Measurements from ENCODE around the gene HECTD4. TPM values are rescaled to one million over a fixed set of nuclear protein-coding genes. Genes with fewer than 3 reads are reported as not detected.

The HECTD4 gene
- total and polyA plus RNA-seq, 4 donors: 4.3 to 80.1 (median 25.5) TPM

GRCh38 chr12:112170971-112171596 lies 211.1 kb downstream of the HECTD4 start:
- no peaks in the 10 kb centered on the region for H3K9me3 ChIP-seq (ENCODE audit: control insufficient read depth in 4 of 4, low read length in 3 of 4)
- peaks cover 10 to 71% (median 21%) of the 10 kb centered on the region in 4 donors for H3K36me3 ChIP-seq (ENCODE audit: control insufficient read depth in 4 of 4, insufficient read depth in 3 of 4, low read depth in 1 of 4, low read length in 3 of 4)
- no peak overlapping the region for H3K4me3 ChIP-seq (ENCODE audit: low read depth in 1 of 3, low read length in 3 of 3)
- no peak overlapping the region for H3K27ac ChIP-seq (ENCODE audit: low read depth in 1 of 2, low read length in 2 of 2)
- H3K9ac ChIP-seq (ENCODE audit: low read depth in 1 of 2, low read length in 2 of 2): no peak overlapping the region
- no peak for TF ChIP-seq RXRA (IDR thresholded peaks at IDR 0.05)
- no peak for TF ChIP-seq YY1 (IDR thresholded peaks at IDR 0.05)
- TF ChIP-seq JUND (IDR thresholded peaks at IDR 0.05): no peak
- TF ChIP-seq CTCF (IDR thresholded peaks at IDR 0.05; ENCODE audit: low read depth, low read length, missing input control): no peak
- TF ChIP-seq, protein P1, sequence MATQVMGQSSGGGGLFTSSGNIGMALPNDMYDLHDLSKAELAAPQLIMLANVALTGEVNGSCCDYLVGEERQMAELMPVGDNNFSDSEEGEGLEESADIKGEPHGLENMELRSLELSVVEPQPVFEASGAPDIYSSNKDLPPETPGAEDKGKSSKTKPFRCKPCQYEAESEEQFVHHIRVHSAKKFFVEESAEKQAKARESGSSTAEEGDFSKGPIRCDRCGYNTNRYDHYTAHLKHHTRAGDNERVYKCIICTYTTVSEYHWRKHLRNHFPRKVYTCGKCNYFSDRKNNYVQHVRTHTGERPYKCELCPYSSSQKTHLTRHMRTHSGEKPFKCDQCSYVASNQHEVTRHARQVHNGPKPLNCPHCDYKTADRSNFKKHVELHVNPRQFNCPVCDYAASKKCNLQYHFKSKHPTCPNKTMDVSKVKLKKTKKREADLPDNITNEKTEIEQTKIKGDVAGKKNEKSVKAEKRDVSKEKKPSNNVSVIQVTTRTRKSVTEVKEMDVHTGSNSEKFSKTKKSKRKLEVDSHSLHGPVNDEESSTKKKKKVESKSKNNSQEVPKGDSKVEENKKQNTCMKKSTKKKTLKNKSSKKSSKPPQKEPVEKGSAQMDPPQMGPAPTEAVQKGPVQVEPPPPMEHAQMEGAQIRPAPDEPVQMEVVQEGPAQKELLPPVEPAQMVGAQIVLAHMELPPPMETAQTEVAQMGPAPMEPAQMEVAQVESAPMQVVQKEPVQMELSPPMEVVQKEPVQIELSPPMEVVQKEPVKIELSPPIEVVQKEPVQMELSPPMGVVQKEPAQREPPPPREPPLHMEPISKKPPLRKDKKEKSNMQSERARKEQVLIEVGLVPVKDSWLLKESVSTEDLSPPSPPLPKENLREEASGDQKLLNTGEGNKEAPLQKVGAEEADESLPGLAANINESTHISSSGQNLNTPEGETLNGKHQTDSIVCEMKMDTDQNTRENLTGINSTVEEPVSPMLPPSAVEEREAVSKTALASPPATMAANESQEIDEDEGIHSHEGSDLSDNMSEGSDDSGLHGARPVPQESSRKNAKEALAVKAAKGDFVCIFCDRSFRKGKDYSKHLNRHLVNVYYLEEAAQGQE (IDR thresholded peaks at IDR 0.05): no peak
- no peak for TF ChIP-seq SP1 (IDR thresholded peaks at IDR 0.05)
- no peak for TF ChIP-seq EGR1 (IDR thresholded peaks at IDR 0.05; ENCODE audit: low read depth in 2 of 2)
- TF ChIP-seq, protein P2, sequence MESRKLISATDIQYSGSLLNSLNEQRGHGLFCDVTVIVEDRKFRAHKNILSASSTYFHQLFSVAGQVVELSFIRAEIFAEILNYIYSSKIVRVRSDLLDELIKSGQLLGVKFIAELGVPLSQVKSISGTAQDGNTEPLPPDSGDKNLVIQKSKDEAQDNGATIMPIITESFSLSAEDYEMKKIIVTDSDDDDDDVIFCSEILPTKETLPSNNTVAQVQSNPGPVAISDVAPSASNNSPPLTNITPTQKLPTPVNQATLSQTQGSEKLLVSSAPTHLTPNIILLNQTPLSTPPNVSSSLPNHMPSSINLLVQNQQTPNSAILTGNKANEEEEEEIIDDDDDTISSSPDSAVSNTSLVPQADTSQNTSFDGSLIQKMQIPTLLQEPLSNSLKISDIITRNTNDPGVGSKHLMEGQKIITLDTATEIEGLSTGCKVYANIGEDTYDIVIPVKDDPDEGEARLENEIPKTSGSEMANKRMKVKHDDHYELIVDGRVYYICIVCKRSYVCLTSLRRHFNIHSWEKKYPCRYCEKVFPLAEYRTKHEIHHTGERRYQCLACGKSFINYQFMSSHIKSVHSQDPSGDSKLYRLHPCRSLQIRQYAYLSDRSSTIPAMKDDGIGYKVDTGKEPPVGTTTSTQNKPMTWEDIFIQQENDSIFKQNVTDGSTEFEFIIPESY (IDR thresholded peaks at IDR 0.05): no peak
- no peak for TF ChIP-seq FOXA2 (IDR thresholded peaks at IDR 0.05)
- no peak for TF ChIP-seq NR2F2 (IDR thresholded peaks at IDR 0.05)
- H3K27me3 ChIP-seq (ENCODE audit: control insufficient read depth in 4 of 4, insufficient read depth in 4 of 4, low read length in 3 of 4): no peaks in the 10 kb centered on the region
- DNase-seq (ENCODE audit: low spot score): no peak
- H3K4me1 ChIP-seq (ENCODE audit: control insufficient read depth in 4 of 4, insufficient read depth in 4 of 4, low read length in 3 of 4): no peaks in the 10 kb centered on the region
- 92% methylated on average over 17 of the region's 17 CpGs for WGBS

DNA sequence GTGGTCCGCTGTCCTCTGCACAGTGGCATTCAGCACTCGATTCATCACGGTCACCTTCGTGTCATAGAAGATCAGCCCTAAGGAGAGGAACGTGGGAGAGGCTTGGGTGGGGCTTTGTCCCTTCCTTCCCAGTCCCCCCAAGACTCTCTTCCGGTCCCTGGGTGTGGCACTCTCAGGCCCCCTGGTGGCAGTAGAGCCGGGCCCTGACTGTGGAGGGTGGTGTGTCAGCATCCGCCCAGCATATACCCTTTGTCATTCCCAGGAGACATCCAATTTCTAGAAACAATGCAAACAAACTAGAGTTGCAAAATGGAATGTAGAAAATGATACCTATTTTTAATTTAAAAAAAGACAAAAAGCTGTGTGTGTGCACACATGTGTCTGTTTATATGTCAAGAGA lies 211.9 kb downstream of the HECTD4 start:
- Histone ChIP-seq H3K4me3 (ENCODE audit: low read depth in 1 of 3, low read length in 3 of 3) (no peak overlapping the region), H3K4me1 (ENCODE audit: control insufficient read depth in 4 of 4, insufficient read depth in 4 of 4, low read length in 3 of 4) (no peaks in the 10 kb centered on the region), H3K9me3 (ENCODE audit: control insufficient read depth in 4 of 4, low read length in 3 of 4) (no peaks in the 10 kb centered on the region), H3K9ac (ENCODE audit: low read depth in 1 of 2, low read length in 2 of 2) (no peak overlapping the region), H3K36me3 (ENCODE audit: control insufficient read depth in 4 of 4, insufficient read depth in 3 of 4, low read depth in 1 of 4, low read length in 3 of 4) (peaks cover 6 to 64% (median 20%) of the 10 kb centered on the region in 4 donors), H3K27me3 (ENCODE audit: control insufficient read depth in 4 of 4, insufficient read depth in 4 of 4, low read length in 3 of 4) (no peaks in the 10 kb centered on the region), H3K27ac (ENCODE audit: low read depth in 1 of 2, low read length in 2 of 2) (no peak overlapping the region)
- TF ChIP-seq GABPA (IDR thresholded peaks at IDR 0.05 in 1 of 2, conservative IDR thresholded peaks at IDR 0.05 in 1 of 2): no peak
- peak in 1 of 2 donors; percentile 46 for TF ChIP-seq RAD21 (IDR thresholded peaks at IDR 0.05)
- 84% methylated on average over 8 of the region's 8 CpGs for WGBS
- DNase-seq (ENCODE audit: low spot score): no peak

All from liver (tissue), 9 donors.